Small intestine (tissue), 7 donors: ENCODE measurements around the gene KAT2B. TPM values are rescaled to one million over a fixed set of nuclear protein-coding genes. Genes with fewer than 3 reads are reported as not detected.

Experiments used
- DNase-seq, 2 donors: peaks; one replicate each; pipeline versions ENCODE4 v3.0.0 to v3.0.0-alpha.2; 2013
- FAIRE-seq: peaks from 2 replicates; lab custom pipeline; 2012; peaks lifted over from hg19 to GRCh38; lab: Jason Lieb, UNC
- H3K27ac ChIP-seq, 3 donors: one replicate each; pipeline ENCODE4 v1.5.1; 2013; ENCODE audit warnings: low read length in 2 of 3, mild to moderate bottlenecking in 2 of 3, control low read depth in 1 of 3, inconsistent platforms in 1 of 3, low read depth in 1 of 3, moderate library complexity in 1 of 3
- H3K27me3 ChIP-seq, 3 donors: one replicate each; pipeline ENCODE4 v1.6.1; 2013; ENCODE audit warnings: low read length in 3 of 3, inconsistent platforms in 1 of 3; ENCODE audit not compliant: control insufficient read depth in 3 of 3, insufficient read depth in 3 of 3
- H3K36me3 ChIP-seq, 3 donors: one replicate each; pipeline ENCODE4 v1.6.1; 2013; ENCODE audit warnings: low read length in 3 of 3, inconsistent platforms in 1 of 3, low read depth in 1 of 3, mild to moderate bottlenecking in 1 of 3, moderate library complexity in 1 of 3; ENCODE audit not compliant: control insufficient read depth in 3 of 3, insufficient read depth in 2 of 3
- H3K4me1 ChIP-seq, 3 donors: one replicate each; pipeline ENCODE4 v1.6.1; 2013; ENCODE audit warnings: low read length in 2 of 3, inconsistent platforms in 1 of 3, low read depth in 1 of 3, mild to moderate bottlenecking in 1 of 3, moderate library complexity in 1 of 3; ENCODE audit not compliant: control insufficient read depth in 3 of 3, insufficient read depth in 2 of 3
- H3K4me3 ChIP-seq, 3 donors: one replicate each; pipeline ENCODE4 v1.5.1; 2013; ENCODE audit warnings: low read length in 3 of 3, control low read depth in 1 of 3, inconsistent platforms in 1 of 3, low read depth in 1 of 3, mild to moderate bottlenecking in 1 of 3, moderate library complexity in 1 of 3
- H3K9me3 ChIP-seq, 2 donors: one replicate each; pipeline ENCODE4 v1.6.1; 2013; ENCODE audit warnings: low read depth in 1 of 2, low read length in 1 of 2; ENCODE audit not compliant: control insufficient read depth in 2 of 2, insufficient read depth in 1 of 2
- WGBS, 3 donors: extraction: QIAGEN DNeasy Blood & Tissue Kit; methylation state at CpG; one replicate each; pipeline ENCODE4 v1.1.7; 2013; 5-methylcytosine and 5-hydroxymethylcytosine counted together
- polyA plus RNA-seq, 4 donors: library from polyadenylated mRNA; stranded (reverse) in 3 of 4; unstranded in 1 of 4; fragments of 200-250 nt in 3 of 4; fragments of 120-200 nt in 1 of 4; gene quantifications; one replicate each; pipeline versions ENCODE4 v1.2.1 to v1.2.3, GENCODE V29; 2013
- donor health status: healthy with polysubstance abuse.
- donor health status: control.
- donor health status: control.
- donor health status: Bipolar disorder and iron deficiency.
- donor health status: healthy.

The KAT2B gene
- polyA plus RNA-seq, 4 donors: 7.1 to 28.0 (median 20.4) TPM

- 1% methylated on average over 9 of the region's 9 CpGs for WGBS, 3 donors
- Histone ChIP-seq H3K27me3 (no peaks in the 10 kb centered on the region), H3K4me1 (peaks cover 0 to 3% (median 0%) of the 10 kb centered on the region in 3 donors), H3K36me3 (no peaks in the 10 kb centered on the region), H3K9me3 (no peaks in the 10 kb centered on the region), H3K4me3 (peak overlapping the region; percentile 30 to 71 (median 66)), H3K27ac (peak overlapping the region; percentile 93 to 98 (median 97))
- FAIRE-seq: no peak
- no peak for DNase-seq
These were observed 146.4 kb downstream of the KAT2B start for GRCh38 chr3:20186600-20187004.

- H3K4me1 ChIP-seq: peaks cover 0 to 3% (median 0%) of the 10 kb centered on the region in 3 donors
- no peak overlapping the region for H3K4me3 ChIP-seq
- DNase-seq (no peak), FAIRE-seq (no peak)
- H3K27me3 ChIP-seq: no peaks in the 10 kb centered on the region
- H3K9me3 ChIP-seq: no peaks in the 10 kb centered on the region
- no peak overlapping the region for H3K27ac ChIP-seq
- no peaks in the 10 kb centered on the region for H3K36me3 ChIP-seq
- WGBS, 3 donors: 67 to 75% (median 69%) methylated on average over 5 of the region's 5 CpGs
These were observed 150.7 kb downstream of the KAT2B start for GRCh38 chr3:20190991-20191390.

- 93 to 95% (median 94%) methylated on average over 7 of the region's 7 CpGs for WGBS, 3 donors
- Histone ChIP-seq H3K27ac (no peak overlapping the region), H3K9me3 (no peaks in the 10 kb centered on the region), H3K4me1 (peaks cover 0 to 5% (median 0%) of the 10 kb centered on the region in 3 donors), H3K4me3 (no peak overlapping the region), H3K36me3 (no peaks in the 10 kb centered on the region), H3K27me3 (no peaks in the 10 kb centered on the region)
- DNase-seq (no peak), FAIRE-seq (no peak)
These were observed 154.7 kb downstream of the KAT2B start for GRCh38 chr3:20194793-20195460.

DNA sequence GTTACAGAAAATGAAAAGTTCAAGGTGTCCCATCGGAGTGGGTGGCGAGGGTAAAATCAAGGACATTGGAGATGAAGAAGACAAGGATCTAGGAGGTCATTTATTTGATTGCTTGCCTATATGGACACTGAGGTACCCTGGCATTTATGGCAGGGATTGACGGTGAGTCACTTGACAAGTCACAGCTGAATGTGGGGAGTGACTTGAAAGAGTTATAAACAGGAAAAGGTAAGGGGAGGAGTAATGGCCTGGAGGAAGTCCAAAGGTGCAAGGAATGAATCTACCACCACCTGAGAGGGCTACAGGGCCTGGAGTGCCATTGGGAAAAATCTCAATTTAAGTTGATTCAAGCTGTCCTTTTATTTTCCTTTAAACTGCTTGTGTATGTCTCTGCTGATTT lies 157.5 kb downstream of the KAT2B start:
- 23 to 66% (median 45%) methylated on average over 3 of the region's 3 CpGs for WGBS, 3 donors
- FAIRE-seq (no peak), DNase-seq (peak; percentile 89 to 92)
- peak overlapping the region in 1 of 3 donors; percentile 74 for H3K27ac ChIP-seq
- H3K9me3 ChIP-seq: no peaks in the 10 kb centered on the region
- H3K4me1 ChIP-seq: peaks cover 0 to 5% (median 0%) of the 10 kb centered on the region in 3 donors
- H3K36me3 ChIP-seq: no peaks in the 10 kb centered on the region
- H3K4me3 ChIP-seq: no peak overlapping the region
- H3K27me3 ChIP-seq: no peaks in the 10 kb centered on the region

DNA sequence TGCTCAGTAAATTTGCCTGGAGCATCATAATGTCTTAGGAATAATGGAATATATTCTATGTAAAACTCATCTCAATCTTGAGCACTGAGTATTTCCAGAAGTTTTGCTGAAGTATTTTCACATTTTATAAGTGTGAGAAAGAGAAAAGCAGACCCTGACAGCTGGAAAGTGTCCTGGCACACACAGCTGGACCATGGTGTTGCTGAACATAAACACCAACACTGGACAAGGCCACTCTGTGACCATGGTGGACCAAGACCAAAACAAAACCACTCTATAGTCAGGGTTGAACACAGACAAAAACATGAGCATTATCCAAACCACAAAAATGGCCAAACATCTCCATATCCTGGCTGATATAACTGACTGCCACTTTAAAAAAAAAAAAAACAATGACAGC lies 160.9 kb downstream of the KAT2B start:
- Histone ChIP-seq H3K9me3 (no peaks in the 10 kb centered on the region), H3K36me3 (no peaks in the 10 kb centered on the region), H3K4me1 (peaks cover 0 to 5% (median 0%) of the 10 kb centered on the region in 3 donors), H3K27ac (no peak overlapping the region), H3K27me3 (no peaks in the 10 kb centered on the region), H3K4me3 (no peak overlapping the region)
- no peak for DNase-seq
- FAIRE-seq: no peak

Other genes starting within 250 kb of the KAT2B start
- under 1 TPM in 2 of 4 donors, not detected in 2; 0.27 to 0.45 TPM for gene EFHB, start 106.2 kb upstream of the KAT2B start, polyA plus RNA-seq
- gene RAB5A, start 93.3 kb upstream of the KAT2B start, polyA plus RNA-seq: 10 to 100 TPM; 27.6 to 55.7 (median 41.4) TPM
- under 1 TPM in 1 of 4 donors, not detected in 3; 0.37 TPM for gene PP2D1, start 28.2 kb upstream of the KAT2B start, polyA plus RNA-seq
- gene SGO1, start 145.8 kb downstream of the KAT2B start, polyA plus RNA-seq: 1 to 10 TPM; 1.6 to 5.8 (median 3.6) TPM